SK-N-SH (cell line): ENCODE results near the gene DENND5A. TPM values are rescaled to one million over a fixed set of nuclear protein-coding genes. Genes with fewer than 3 reads are reported as not detected.

Experiments used
- CTCF ChIA-PET: fragments of 300-600, 350-600 bp; formaldehyde crosslinking; extraction: SDS; loops from one replicate; lab custom pipeline; 2021; lab: Yijun Ruan, JAX
- POLR2A ChIA-PET: fragments of 350-600 bp; sonication (Branson Sonifier 250); formaldehyde crosslinking; extraction: SDS; loops from one replicate; lab custom pipeline; 2020; ENCODE audit warnings: antibody characterized with exemption, inconsistent platforms; lab: Yijun Ruan, JAX
- DNase-seq: peaks from one replicate; pipeline ENCODE4 v3.0.0; 2012
- H2AFZ ChIP-seq: fragments of 200-600 bp; sonication (generic); 2 replicates; pipeline ENCODE4 v1.8.1; 2016; ENCODE audit warnings: antibody characterized with exemption, mild to moderate bottlenecking, low read depth
- H3F3A ChIP-seq: fragments of 200-600 bp; sonication (generic); replicated peaks from 2 replicates; pipeline ENCODE3; 2016; ENCODE audit warnings: antibody characterized with exemption, mild to moderate bottlenecking; ENCODE audit not compliant: insufficient read depth
- H3K27ac ChIP-seq, 2 experiments: fragments of 200-500 bp in 1 of 2; fragments of 200-600 bp in 1 of 2; sonication (Bioruptor generic) in 1 of 2; sonication (generic), shearing (Covaris generic) in 1 of 2; 2 replicates each; pipeline versions ENCODE4 v1.5.1 to v1.6.1; 2014 to 2016; ENCODE audit warnings: low read depth in 2 of 2, inconsistent platforms in 1 of 2, low read length in 1 of 2, mild to moderate bottlenecking in 1 of 2, mixed read lengths in 1 of 2
- H3K27me3 ChIP-seq: fragments of 200-600 bp; sonication (generic), shearing (Covaris generic); 2 replicates; pipeline ENCODE4 v1.6.1; 2016; ENCODE audit warnings: mixed run types; ENCODE audit not compliant: insufficient read depth
- H3K36me3 ChIP-seq, 2 experiments: fragments of 200-500 bp in 1 of 2; fragments of 200-600 bp in 1 of 2; sonication (Bioruptor generic) in 1 of 2; sonication (generic) in 1 of 2; replicated peaks in 1 of 2; 2 replicates each; pipeline versions ENCODE3 to v1.5.1; 2014 to 2016; ENCODE audit warnings: low read length in 1 of 2, mild to moderate bottlenecking in 1 of 2; ENCODE audit not compliant: insufficient read depth in 2 of 2, control insufficient read depth in 1 of 2
- H3K4me1 ChIP-seq, 2 experiments: fragments of 200-500 bp in 1 of 2; fragments of 200-600 bp in 1 of 2; sonication (Bioruptor generic) in 1 of 2; sonication (generic), shearing (Covaris generic) in 1 of 2; 2 replicates each; pipeline versions ENCODE4 v1.5.1 to v1.6.1; 2014 to 2016; ENCODE audit warnings: low read depth in 1 of 2, low read length in 1 of 2, mixed run types in 1 of 2; ENCODE audit not compliant: insufficient read depth in 2 of 2, control insufficient read depth in 1 of 2
- H3K4me2 ChIP-seq: fragments of 200-600 bp; sonication (generic), shearing (Covaris generic); 2 replicates; pipeline ENCODE4 v1.6.1; 2017; ENCODE audit warnings: mixed run types
- H3K4me3 ChIP-seq, 2 experiments: fragments of 200-500 bp in 1 of 2; fragments of 200-600 bp in 1 of 2; sonication (Bioruptor generic) in 1 of 2; sonication (generic), shearing (Covaris generic) in 1 of 2; 2 replicates each; pipeline versions ENCODE4 v1.5.1 to v1.8.1; 2014 to 2016; ENCODE audit warnings: low read depth in 2 of 2, inconsistent platforms in 1 of 2, low read length in 1 of 2, mild to moderate bottlenecking in 1 of 2, mixed read lengths in 1 of 2, moderate library complexity in 1 of 2
- H3K79me2 ChIP-seq: fragments of 200-600 bp; sonication (generic); 2 replicates; pipeline ENCODE4 v1.8.1; 2017; ENCODE audit warnings: mild to moderate bottlenecking; ENCODE audit not compliant: insufficient read depth
- H3K9ac ChIP-seq: fragments of 200-600 bp; sonication (generic); 2 replicates; pipeline ENCODE4 v1.6.1; 2017; ENCODE audit warnings: mixed run types
- H3K9me2 ChIP-seq: fragments of 200-600 bp; sonication (generic); 2 replicates; pipeline ENCODE4 v1.6.1; 2017; ENCODE audit warnings: mixed run types
- H3K9me3 ChIP-seq: fragments of 200-600 bp; sonication (generic); 2 replicates; pipeline ENCODE4 v1.6.1; 2017; ENCODE audit warnings: mixed run types, mild to moderate bottlenecking, moderate library complexity
- H4K20me1 ChIP-seq: fragments of 200-600 bp; sonication (generic); 2 replicates; pipeline ENCODE4 v1.6.1; 2017; ENCODE audit warnings: mild to moderate bottlenecking, mixed run types; ENCODE audit not compliant: insufficient read depth
- CHD2 ChIP-seq: fragments of 150-350 bp; IDR thresholded peaks from 2 replicates; pipeline ENCODE4 v1.6.1; 2018; ENCODE audit warnings: low read length; ENCODE audit not compliant: partially characterized antibody
- EP300 ChIP-seq, 2 experiments: IDR thresholded peaks; 2 replicates each; pipeline versions ENCODE4 v1.4.0 to v1.6.1; 2012; ENCODE audit warnings: borderline replicate concordance in 1 of 2, low read depth in 1 of 2, low read length in 1 of 2
- EZH2phosphoT487 ChIP-seq: fragments of 200-600 bp; sonication (generic); IDR thresholded peaks from 2 replicates; pipeline ENCODE4 v1.6.1; 2017; ENCODE audit warnings: low read depth, mixed run types, mild to moderate bottlenecking, antibody characterized with exemption, moderate library complexity, borderline replicate concordance
- FOXJ3 ChIP-seq: sonication (generic); formaldehyde crosslinking; IDR thresholded peaks from 2 replicates; pipeline ENCODE4 v1.5.1; 2020; ENCODE audit warnings: mild to moderate bottlenecking, missing genetic modification reagents
- GATA2 ChIP-seq: sonication (generic); formaldehyde crosslinking; IDR thresholded peaks from 2 replicates; pipeline ENCODE4 v1.5.0; 2020; ENCODE audit warnings: mild to moderate bottlenecking, missing genetic modification reagents
- RFX5 ChIP-seq: IDR thresholded peaks from 2 replicates; pipeline ENCODE4 v1.6.1; 2012; ENCODE audit warnings: mild to moderate bottlenecking, improper control_type of control experiment, low read length
- USF1 ChIP-seq: IDR thresholded peaks from 2 replicates; pipeline ENCODE4 v1.4.0; 2012; ENCODE audit warnings: low read depth, borderline replicate concordance
- ZBTB33 ChIP-seq: IDR thresholded peaks from 2 replicates; pipeline ENCODE4 v1.4.0; 2012; ENCODE audit warnings: low read depth, borderline replicate concordance
- WGBS: methylation state at CpG from one replicate; pipeline ENCODE4 v1.1.6; 2017; ENCODE audit warnings: low lambda C conversion rate; 5-methylcytosine and 5-hydroxymethylcytosine counted together
- polyA plus RNA-seq, 3 experiments: library from polyadenylated mRNA; depleted of rRNA; stranded (reverse); fragments of >200 nt; gene quantifications; 2 replicates each; pipeline ENCODE4 v1.2.3, GENCODE V29; 2012
- TF ChIP-seq, protein P1 (sequence below): IDR thresholded peaks from 2 replicates; pipeline ENCODE4; 2012

DENND5A gene
- polyA plus RNA-seq, 1 of the 3 experiments (the other 2 are of a cell fraction): 110 TPM

DNA sequence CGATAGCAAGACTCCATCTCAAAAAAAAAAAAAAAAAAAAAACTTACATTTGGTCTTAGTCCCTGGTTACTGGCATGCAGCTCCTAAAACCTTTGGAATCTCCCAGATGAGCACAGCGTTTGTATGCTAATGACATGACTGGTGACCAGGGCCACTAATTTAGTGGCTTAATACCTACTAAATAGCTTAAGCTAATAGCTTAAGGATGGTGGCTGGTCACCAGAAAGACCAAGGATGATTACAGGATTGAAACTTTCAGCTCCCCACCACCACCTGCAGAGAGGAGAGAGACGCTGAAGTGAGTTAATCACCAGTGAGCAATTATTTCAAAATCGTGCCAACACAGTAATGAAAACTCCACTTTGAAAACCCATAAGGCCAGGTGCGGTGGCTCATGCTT, 37.1 kb downstream of the DENND5A start:
- no peak for DNase-seq
- Histone ChIP-seq H3K27me3 (no peaks in the 10 kb centered on the region), H3F3A (peaks cover 12% of the 10 kb centered on the region), H3K27ac (no peak overlapping the region), H2AFZ (no peak overlapping the region), H3K4me2 (no peak overlapping the region), H3K79me2 (peaks cover 100% of the 10 kb centered on the region), H3K4me1 (no peaks in the 10 kb centered on the region), H4K20me1 (peaks cover 92% of the 10 kb centered on the region), H3K36me3 (no peaks in the 10 kb centered on the region), H3K9me2 (no peaks in the 10 kb centered on the region), H3K4me3 (no peak overlapping the region), H3K9ac (no peak overlapping the region), H3K9me3 (no peaks in the 10 kb centered on the region)
- TF ChIP-seq FOXJ3 (no peak), GATA2 (CRISPR knock-in tag) (no peak), RFX5 (no peak)
- TF ChIP-seq, protein P1, sequence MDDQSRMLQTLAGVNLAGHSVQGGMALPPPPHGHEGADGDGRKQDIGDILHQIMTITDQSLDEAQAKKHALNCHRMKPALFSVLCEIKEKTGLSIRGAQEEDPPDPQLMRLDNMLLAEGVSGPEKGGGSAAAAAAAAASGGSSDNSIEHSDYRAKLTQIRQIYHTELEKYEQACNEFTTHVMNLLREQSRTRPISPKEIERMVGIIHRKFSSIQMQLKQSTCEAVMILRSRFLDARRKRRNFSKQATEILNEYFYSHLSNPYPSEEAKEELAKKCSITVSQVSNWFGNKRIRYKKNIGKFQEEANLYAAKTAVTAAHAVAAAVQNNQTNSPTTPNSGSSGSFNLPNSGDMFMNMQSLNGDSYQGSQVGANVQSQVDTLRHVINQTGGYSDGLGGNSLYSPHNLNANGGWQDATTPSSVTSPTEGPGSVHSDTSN: no peak
- POLR2A ChIA-PET: no interaction called here
- CTCF ChIA-PET: no interaction called here
- 90% methylated on average over 5 of the region's 5 CpGs for WGBS

DNA sequence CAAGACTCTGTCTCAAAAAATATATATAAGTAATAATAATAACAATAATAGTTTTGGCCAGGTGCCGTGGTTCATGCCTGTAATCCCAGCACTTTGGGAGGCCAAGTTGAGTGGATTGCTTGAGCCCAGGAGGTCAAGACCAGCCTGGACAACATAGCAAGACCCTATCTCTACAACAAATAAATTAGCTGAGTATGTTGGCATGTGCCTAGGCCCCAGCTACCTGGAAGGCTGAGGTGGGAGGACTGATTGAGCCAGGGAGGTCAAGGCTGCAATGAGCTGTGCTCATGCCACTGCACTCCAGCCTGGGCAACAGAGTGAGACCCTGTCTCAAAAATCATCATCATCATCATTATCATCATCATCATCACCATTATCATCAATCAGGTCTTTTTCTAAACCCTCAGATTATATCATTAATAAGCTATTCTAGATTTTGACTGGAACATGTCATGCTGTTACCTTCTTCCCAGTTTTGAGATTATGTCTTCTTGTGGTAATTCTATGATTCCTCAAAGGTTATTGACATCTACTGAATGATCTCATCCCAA, 39.3 kb downstream of the DENND5A start:
- Histone ChIP-seq H3K9ac (no peak overlapping the region), H3K4me2 (no peak overlapping the region), H3K4me1 (no peaks in the 10 kb centered on the region), H2AFZ (no peak overlapping the region), H3K9me2 (no peaks in the 10 kb centered on the region), H3K79me2 (peaks cover 100% of the 10 kb centered on the region), H3K27me3 (no peaks in the 10 kb centered on the region), H3K9me3 (no peaks in the 10 kb centered on the region), H3K36me3 (peaks cover 0 to 3% of the 10 kb centered on the region in 2 experiments), H4K20me1 (peaks cover 90% of the 10 kb centered on the region), H3K4me3 (no peak overlapping the region), H3K27ac (no peak overlapping the region), H3F3A (peaks cover 9% of the 10 kb centered on the region)
- POLR2A ChIA-PET: interaction anchor here (0.6 kb wide), 1 partner anchor 49 kb away, joined by 3 read pairs; no protein-coding TSS in a partner anchor
- TF ChIP-seq EZH2phosphoT487 (no peak), FOXJ3 (no peak), EP300 (IDR thresholded peaks at IDR 0.05; ENCODE audit: borderline replicate concordance in 1 of 2, low read depth in 1 of 2, low read length in 1 of 2) (no peak), USF1 (no peak), ZBTB33 (no peak), RFX5 (no peak), CHD2 (no peak)
- CTCF ChIA-PET: no interaction called here
- 88% methylated on average over 1 of the region's 1 CpG for WGBS
- DNase-seq: no peak
